NK-92 (cell line): ENCODE data around the gene TRIM77.
"Not testable (repeated sequence)": the region's sequence is repeated elsewhere in the genome, so short reads cannot be mapped to it uniquely, and the experiment has no call there.

ENCODE experiments used
- DNase-seq: peaks from one replicate; lab custom pipeline; 2025; ENCODE audit not compliant: unreplicated experiment; lab: John Stamatoyannopoulos, UW

Gene TRIM77

GRCh38 chr11:89709999-89710398, at the start of gene TRIM77:
TRIM77 (plus strand) TSS chr11:89710299; CDS start chr11:89710299, 0 bp downstream.
- not testable (repeated sequence) for DNase-seq

- DNase-seq = no peak
These were observed 43.1 kb upstream of the TRIM77 start for GRCh38 chr11:89667001-89667400.

GRCh38 chr11:89668158-89668557, 41.9 kb upstream of the TRIM77 start:
- not testable (repeated sequence) for DNase-seq

GRCh38 chr11:89669586-89669985, 40.5 kb upstream of the TRIM77 start:
- DNase-seq = not testable (repeated sequence)

- not testable (repeated sequence) for DNase-seq
These were observed 40.0 kb upstream of the TRIM77 start for GRCh38 chr11:89669993-89670669.

GRCh38 chr11:89672547-89672946, 37.6 kb upstream of the TRIM77 start:
- not testable (repeated sequence) for DNase-seq

GRCh38 chr11:89673380-89673779, 36.7 kb upstream of the TRIM77 start:
- not testable (repeated sequence) for DNase-seq

GRCh38 chr11:89675383-89675782, 34.7 kb upstream of the TRIM77 start:
- DNase-seq = not testable (repeated sequence)

- DNase-seq = not testable (repeated sequence)
These were observed 34.2 kb upstream of the TRIM77 start for GRCh38 chr11:89675948-89676347.

- DNase-seq = not testable (repeated sequence)
These were observed 3.0 kb upstream of the TRIM77 start for GRCh38 chr11:89707080-89707479.

GRCh38 chr11:89724866-89725498, 14.9 kb downstream of the TRIM77 start:
- DNase-seq = not testable (repeated sequence)

GRCh38 chr11:89730215-89730614, 20.1 kb downstream of the TRIM77 start:
- DNase-seq = not testable (repeated sequence)

GRCh38 chr11:89736566-89736965, 26.5 kb downstream of the TRIM77 start:
- DNase-seq = no peak

GRCh38 chr11:89737116-89737515, 27.0 kb downstream of the TRIM77 start:
- DNase-seq = no peak

- DNase-seq = not testable (repeated sequence)
These were observed 31.3 kb downstream of the TRIM77 start for GRCh38 chr11:89741406-89741805.

- DNase-seq = not testable (repeated sequence)
These were observed 34.1 kb downstream of the TRIM77 start for GRCh38 chr11:89744158-89744557.

GRCh38 chr11:89750822-89751221, 40.7 kb downstream of the TRIM77 start:
- not testable (repeated sequence) for DNase-seq
